ENCODE data around the gene CACNA1I. TPM values are rescaled to one million over a fixed set of nuclear protein-coding genes. Genes with fewer than 3 reads are reported as not detected.

Gene CACNA1I
- total RNA-seq, 1 donor from 2014 or later, result 0.11 TPM

GRCh38 chr22:39576027-39576426 lies 5.5 kb downstream of the CACNA1I start:
- FAIRE-seq, result no peak

GRCh38 chr22:39577366-39577765 lies 6.8 kb downstream of the CACNA1I start:
- DNase-seq (ENCODE audit: low read depth) (no peak), FAIRE-seq (no peak)

More at GRCh38 chr22:39576027-39576426, 5.5 kb downstream of the CACNA1I start:
- Mint-ChIP-seq H3K36me3 (ENCODE audit: low read depth, unreplicated experiment) (no peaks in the 10 kb centered on the region), H3K9me3 (ENCODE audit: unreplicated experiment) (peaks cover 1% of the 10 kb centered on the region), H3K4me1 (ENCODE audit: low read depth, unreplicated experiment) (peaks cover 23% of the 10 kb centered on the region), H3K27ac (ENCODE audit: unreplicated experiment) (no peak overlapping the region), H3K27me3 (ENCODE audit: low read depth, unreplicated experiment) (peaks cover 22% of the 10 kb centered on the region), H3K4me3 (ENCODE audit: unreplicated experiment) (no peak overlapping the region)
- TF ChIP-seq EZH2 (IDR thresholded peaks at IDR 0.05; ENCODE audit: insufficient read depth, low read length) (no peak), CTCF (IDR thresholded peaks at IDR 0.05; ENCODE audit: insufficient read depth, low read depth, low read length) (no peak)
- Histone ChIP-seq H3K4me1 (ENCODE audit: insufficient read depth, low read length) (peaks cover 17% of the 10 kb centered on the region), H3K36me3 (ENCODE audit: insufficient read depth, low read length) (no peaks in the 10 kb centered on the region), H3K27ac (ENCODE audit: low read depth, low read length) (no peak overlapping the region), H3K4me3 (ENCODE audit: insufficient read depth, low read depth, low read length) (no peak overlapping the region), H4K20me1 (ENCODE audit: insufficient read depth, low read length) (no peaks in the 10 kb centered on the region), H3K9ac (ENCODE audit: low read length) (no peak overlapping the region), H3K79me2 (ENCODE audit: insufficient read depth, low read length) (no peaks in the 10 kb centered on the region), H2AFZ (ENCODE audit: low read depth, low read length) (no peak overlapping the region), H3K27me3 (ENCODE audit: insufficient read depth, low read length) (peaks cover 6% of the 10 kb centered on the region), H3K9me3 (ENCODE audit: insufficient read depth, low read depth, low read length) (no peaks in the 10 kb centered on the region), H3K4me2 (ENCODE audit: low read length) (no peak overlapping the region)
- DNase-seq (ENCODE audit: low read depth), result no peak

More at GRCh38 chr22:39577366-39577765, 6.8 kb downstream of the CACNA1I start:
- H3K79me2 ChIP-seq (ENCODE audit: insufficient read depth, low read length), result no peaks in the 10 kb centered on the region
- H2AFZ ChIP-seq (ENCODE audit: low read depth, low read length), result no peak overlapping the region
- peaks cover 11% of the 10 kb centered on the region for H3K27me3 ChIP-seq (ENCODE audit: insufficient read depth, low read length)
- Mint-ChIP-seq H3K4me1 (ENCODE audit: low read depth, unreplicated experiment) (peaks cover 23% of the 10 kb centered on the region), H3K4me3 (ENCODE audit: unreplicated experiment) (no peak overlapping the region), H3K9me3 (ENCODE audit: unreplicated experiment) (peaks cover 4% of the 10 kb centered on the region), H3K27ac (ENCODE audit: unreplicated experiment) (no peak overlapping the region), H3K36me3 (ENCODE audit: low read depth, unreplicated experiment) (no peaks in the 10 kb centered on the region), H3K27me3 (ENCODE audit: low read depth, unreplicated experiment) (peaks cover 24% of the 10 kb centered on the region)
- H3K4me3 ChIP-seq (ENCODE audit: insufficient read depth, low read depth, low read length), result no peak overlapping the region
- no peaks in the 10 kb centered on the region for H4K20me1 ChIP-seq (ENCODE audit: insufficient read depth, low read length)
- no peak for TF ChIP-seq EZH2 (IDR thresholded peaks at IDR 0.05; ENCODE audit: insufficient read depth, low read length)
- no peak for TF ChIP-seq CTCF (IDR thresholded peaks at IDR 0.05; ENCODE audit: insufficient read depth, low read depth, low read length)
- H3K9ac ChIP-seq (ENCODE audit: low read length), result no peak overlapping the region
- no peak overlapping the region for H3K4me2 ChIP-seq (ENCODE audit: low read length)
- H3K36me3 ChIP-seq (ENCODE audit: insufficient read depth, low read length), result no peaks in the 10 kb centered on the region
- H3K4me1 ChIP-seq (ENCODE audit: insufficient read depth, low read length), result peaks cover 17% of the 10 kb centered on the region
- H3K27ac ChIP-seq (ENCODE audit: low read depth, low read length), result no peak overlapping the region
- no peaks in the 10 kb centered on the region for H3K9me3 ChIP-seq (ENCODE audit: insufficient read depth, low read depth, low read length)

All from astrocyte (in vitro differentiated cells and primary cell).